ENCODE results near the gene SRC. TPM values are rescaled to one million over a fixed set of nuclear protein-coding genes. Genes with fewer than 3 reads are reported as not detected.
"Not testable (repeated sequence)": the region's sequence is repeated elsewhere in the genome, so short reads cannot be mapped to it uniquely, and the experiment has no call there.

SRC gene
- total RNA-seq, 1 experiment from 2014 or later = 7.2 TPM

DNA sequence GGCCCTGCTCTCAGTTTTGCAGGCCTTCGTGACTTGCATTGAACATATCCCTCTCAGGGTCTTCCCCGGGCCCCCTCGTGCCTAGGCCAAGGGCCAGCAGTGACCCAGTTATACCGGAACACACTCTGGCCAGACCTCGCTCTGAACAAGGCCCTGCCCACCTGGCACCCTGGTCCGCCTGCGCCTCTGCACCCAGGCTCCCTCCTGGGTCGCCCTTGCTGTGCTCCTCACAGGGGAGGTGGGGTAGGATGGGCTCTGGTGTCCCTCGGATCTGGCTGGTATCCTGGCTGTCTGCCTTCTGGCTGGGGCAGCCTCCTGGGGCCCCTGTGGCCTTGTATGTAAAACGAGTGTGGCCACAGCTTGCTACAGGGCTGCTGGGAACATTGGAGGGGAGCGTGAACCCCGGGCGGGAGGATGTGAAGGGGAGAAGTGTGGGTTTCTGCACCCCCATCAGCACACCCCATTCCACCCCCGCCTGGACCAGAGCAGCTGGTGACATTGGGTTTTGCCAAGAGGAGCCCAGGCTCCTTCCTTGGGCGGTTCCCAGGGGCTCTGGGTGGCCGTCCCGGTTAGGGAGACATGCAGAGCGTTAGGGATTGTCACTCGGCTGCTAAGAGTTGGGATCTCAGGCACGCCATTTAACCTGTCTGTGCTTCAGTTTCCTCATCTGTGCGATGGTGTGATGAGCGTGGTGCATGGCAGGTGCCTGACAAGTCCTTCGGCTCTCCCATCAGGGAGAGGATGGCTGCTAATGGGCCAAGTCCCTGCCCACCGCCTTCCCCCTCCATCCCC, 17.5 kb downstream of the SRC start:
- DNase-seq (ENCODE audit: low spot score) = no peak

DNA sequence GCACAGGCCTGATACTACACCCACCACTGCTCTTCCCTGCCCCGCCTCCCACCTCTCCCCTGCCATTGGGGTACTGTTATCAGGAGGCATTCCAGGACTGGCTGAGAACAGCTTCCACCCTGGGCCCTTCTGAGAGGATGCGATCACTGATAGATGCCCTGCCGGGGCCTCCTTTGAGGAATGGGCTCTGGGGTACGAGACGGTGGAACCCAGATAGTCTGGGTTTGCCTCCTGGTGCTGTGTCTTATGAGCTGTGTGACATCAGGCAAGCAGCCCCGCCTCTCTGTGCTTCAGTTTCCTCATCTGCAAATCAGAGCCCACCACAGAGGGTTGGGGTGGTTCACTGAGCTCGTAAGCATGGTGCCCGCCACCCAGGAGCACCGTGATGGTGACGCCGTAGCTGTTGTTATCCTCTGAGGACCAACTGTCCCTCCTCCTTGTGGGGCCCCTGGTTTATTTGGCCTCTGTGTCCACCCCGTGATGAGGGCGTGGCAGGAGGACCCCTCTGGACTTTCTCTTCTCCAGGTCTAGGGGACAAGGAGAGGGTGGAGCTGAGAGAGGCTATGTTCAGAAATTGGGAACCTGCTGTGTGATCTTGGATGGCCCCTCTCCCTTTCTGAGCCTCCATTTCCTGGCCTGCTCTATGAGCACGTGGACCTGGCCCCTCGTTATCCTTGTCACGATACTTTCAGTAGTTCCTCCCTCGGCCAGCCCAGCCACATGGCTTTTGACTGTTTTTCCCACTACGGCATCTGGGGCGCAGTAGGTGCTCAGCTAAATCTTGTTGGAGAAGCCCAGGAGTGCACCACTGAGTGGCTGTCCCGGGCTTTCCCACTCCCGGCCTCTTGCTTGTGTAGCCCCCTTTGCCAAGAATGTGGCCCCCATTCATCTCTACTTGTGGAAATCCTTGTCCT, 18.3 kb downstream of the SRC start:
- no peak for DNase-seq (ENCODE audit: low spot score)

DNA sequence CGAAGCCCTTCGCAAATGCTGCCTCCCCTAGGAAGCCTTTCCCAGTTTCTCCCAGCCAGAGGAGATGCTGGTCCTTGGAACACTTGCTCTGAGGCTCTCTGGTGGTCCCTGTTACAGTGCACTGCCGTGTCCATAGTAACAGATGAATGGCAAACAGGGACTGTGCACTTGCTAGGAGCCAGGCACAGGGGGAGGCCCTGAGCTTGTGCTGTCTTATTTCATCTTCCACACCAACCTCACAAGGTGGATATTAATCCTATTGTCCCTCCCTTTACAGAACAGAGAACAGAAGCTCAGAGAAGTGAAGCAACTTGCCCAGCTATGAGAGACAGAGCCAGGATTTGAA, 19.0 kb downstream of the SRC start:
- no peak for DNase-seq (ENCODE audit: low spot score)

DNA sequence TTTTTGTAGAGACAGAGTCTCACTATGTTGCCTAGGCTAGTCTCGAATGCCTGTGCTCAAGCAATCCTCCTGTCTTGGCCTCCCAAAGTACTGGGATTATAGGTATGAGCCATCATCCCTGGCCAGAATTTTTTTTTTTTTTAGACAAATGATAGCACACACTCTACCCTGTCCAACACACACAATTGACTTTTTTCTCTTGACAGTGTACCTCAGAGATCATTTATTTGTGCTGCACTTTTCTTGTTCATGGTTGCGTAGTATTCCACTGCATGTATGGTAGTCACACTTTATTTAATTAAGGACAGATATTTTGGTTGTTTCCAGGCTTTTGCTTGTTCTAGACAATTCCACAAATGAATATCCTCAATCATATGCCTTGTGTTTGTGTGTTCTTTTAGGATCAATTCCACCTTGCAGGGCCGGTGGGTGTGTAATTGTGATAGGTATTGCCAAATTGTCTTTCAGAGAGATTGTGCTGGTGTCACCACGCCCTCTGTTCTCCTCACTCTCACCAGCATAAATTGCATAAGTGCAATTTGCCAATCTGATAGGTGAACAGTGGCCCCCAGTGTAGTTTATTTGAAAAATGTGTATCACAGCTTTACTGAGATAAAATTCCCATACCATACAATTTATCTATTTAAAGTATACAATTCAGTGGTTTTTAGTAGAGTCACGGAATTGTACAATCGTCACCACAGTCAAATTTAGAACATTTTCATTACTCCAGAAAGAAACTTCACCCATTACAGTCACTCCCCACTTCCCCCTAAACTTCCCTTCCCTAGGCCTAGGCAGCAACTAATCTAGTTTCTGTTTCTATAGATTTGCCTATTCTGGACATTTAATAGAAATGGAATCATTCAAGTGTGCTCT, 20.1 kb downstream of the SRC start:
- DNase-seq (ENCODE audit: low spot score) = no peak

DNA sequence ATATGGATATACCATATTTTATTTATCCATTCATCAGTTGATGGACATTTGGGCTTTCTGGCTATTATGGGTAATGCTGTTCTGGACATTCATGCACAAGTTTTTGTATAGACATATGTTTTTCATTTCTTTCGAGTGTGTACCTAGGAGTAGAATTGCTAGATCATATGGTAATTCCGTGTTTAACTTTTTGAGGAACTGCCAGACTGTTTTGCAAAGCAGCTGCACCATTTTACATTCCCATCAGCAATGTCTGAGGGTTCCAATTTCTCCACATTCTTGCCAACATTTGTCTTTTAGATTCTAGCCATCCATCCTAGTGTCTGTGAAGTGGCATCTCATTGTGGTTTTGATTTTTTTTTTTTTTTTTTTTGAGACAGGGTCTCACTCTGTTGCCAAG, 20.8 kb downstream of the SRC start:
- DNase-seq (ENCODE audit: low spot score) = no peak

DNA sequence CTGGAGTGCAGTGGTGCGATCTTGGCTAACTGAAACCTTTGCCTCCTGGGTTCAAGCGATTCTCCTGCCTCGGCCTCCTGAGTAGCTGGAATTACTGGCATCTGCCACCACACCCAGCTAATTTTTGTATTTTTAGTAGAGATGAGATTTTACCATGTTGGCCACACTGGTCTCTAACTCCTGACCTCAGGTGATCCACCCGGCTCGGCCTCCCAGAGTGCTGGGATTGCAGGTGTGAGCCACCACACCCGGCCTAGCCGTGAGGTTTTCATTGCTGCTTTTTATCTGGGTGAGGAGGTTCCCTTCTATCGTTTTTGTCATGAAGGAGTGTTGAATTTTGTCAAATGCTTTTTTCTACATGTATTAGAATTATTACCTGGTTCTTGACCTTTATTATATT, 23.9 kb downstream of the SRC start:
- DNase-seq (ENCODE audit: low spot score) = no peak

DNA sequence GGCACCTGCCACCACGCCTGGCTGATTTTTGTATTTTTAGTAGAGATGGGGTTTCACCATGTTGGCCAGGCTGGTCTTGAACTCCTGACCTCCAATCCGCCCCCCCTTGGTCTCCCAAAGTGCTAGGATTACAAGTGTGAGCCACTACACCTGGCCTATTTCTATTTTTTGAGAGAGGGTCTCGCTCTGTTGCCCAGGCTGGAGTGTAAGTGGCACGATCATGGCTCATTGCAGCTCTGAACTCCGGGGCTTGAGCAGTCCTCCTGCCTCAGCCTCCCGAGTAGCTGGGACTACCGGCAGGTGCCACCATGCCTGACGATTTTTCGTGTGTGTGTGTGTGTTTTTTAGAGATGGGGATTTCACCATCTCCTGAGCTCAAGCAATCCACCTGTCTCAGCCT, 25.9 kb downstream of the SRC start:
- not testable (repeated sequence) for DNase-seq (ENCODE audit: low spot score)

DNA sequence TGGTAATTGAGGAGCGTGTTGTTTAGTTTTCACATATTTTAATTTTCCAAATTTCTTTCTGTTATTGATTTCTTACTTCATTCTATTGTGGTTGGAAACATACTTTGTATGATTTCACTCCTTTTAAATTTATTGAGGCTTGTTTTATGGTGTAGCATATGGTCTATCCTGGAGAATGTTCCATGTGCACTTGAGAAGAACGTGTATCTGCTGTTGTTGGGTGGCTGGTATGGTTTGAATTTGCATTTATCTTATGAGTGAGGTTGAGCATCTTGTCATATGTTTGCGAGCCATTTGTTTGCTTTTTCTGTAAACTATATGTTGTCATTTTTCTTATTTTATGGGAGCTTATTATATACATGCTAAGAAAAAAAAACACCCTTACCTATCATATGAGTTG, 26.5 kb downstream of the SRC start:
- DNase-seq (ENCODE audit: low spot score) = no peak

DNA sequence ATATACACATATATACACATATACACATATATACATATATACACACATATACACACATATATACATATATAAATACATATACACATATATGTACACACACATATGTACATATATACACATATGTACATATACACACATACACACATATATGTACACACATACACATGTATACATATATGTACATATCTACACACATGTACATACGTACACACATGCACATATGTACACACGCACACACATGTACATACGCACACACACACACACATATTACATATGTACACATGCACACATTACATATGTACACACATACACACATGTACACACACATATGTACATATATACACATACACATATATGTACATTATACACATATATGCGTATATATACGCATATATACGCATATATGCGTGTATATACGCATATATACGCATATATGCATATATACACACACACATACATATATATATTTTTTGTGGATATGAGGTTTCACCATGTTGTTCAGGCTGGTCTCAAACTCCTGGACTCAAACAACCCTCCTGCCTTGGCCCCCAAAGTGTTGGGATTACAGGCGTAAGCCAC, 27.2 kb downstream of the SRC start:
- no peak for DNase-seq (ENCODE audit: low spot score)

DNA sequence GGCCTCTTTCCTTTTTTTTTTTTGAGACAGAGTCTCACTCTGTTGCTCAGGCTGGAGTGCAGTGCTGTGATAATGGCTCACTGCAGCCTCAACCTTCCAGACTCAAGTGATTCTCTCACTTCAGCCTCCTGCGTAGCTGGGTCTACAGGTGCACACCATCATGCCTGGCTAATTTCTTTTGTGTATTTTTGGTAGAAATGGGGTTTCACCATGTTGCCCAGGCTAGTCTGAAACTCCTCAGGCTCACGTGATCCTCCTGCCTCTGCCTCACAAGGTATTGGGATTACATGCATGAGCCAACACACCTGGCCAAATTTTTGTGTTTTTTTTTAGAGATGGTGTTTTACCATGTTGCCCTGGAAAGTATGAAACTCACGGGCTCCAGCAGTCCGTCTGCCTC, 29.3 kb downstream of the SRC start:
- no peak for DNase-seq (ENCODE audit: low spot score)

DNA sequence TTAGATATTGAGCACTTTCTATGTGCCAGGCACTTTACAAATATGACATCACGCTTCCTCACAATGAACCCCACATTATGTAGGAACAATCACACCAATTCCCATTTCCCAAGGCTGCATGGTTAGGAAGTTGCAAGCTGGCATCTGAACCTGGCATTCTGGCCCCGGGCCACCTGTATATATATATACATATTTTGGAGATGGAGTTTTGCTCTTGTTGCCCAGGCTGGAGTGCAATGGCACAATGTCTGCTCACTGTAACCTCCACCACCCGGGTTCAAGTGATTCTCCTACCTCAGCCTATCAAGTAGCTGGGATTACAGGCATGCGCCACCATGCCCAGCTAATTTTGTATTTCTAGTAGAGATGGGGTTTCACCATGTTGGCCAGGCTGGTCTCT, 30.4 kb downstream of the SRC start:
- no peak for DNase-seq (ENCODE audit: low spot score)

DNA sequence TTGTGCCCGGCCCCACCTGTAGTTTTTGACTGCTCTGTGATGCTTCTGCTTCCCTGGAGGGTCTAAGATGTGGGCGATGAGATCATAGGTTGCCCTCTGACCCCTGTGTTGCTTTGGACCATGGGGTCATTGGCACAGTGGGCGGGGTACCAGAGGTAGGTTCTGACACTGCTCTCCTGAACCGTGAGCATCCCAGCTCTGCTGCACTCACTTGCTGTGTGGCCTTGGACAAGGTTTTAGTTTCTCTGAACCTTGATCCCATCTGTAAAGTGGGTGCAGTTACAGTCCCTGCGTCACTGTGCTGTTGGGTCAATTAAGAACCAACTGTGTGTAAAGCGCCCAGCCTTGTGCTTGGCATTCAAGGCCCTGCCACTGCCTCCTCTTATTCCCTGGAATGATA, 30.9 kb downstream of the SRC start:
- DNase-seq (ENCODE audit: low spot score) = no peak

DNA sequence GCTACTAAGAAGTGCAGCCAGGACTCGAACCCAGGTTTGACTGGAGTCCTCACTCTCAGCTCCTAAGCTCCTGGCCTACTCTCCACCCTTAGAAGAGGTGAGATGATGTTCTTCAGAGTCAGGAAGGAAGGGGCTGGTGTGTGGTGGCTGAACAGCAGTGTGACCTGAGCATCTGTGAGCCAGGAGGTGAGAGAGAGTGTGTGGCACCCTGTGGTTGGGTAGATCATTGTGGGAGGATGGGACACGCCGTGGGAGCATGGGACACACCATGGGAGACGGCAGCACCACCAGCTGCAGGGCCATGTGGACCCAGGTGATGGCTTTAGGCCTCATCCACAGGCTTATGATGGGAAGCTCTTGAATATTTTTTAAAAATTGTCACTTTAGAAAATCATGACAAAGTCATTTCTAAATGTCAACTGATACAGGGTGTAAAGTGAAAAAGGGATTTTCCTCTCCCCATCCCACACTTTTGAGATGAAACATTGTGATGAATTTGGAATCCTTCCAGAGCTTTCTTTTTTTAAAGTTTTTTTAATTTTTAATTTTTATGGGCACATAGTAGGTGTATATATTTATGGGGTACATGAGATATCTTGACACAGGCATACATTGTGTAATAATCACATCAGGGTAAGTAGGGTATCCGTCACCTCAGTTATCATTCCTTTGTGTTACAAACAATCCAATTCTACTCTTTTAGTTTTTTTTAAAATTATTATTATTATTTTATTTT, 31.6 kb downstream of the SRC start:
- no peak for DNase-seq (ENCODE audit: low spot score)

DNA sequence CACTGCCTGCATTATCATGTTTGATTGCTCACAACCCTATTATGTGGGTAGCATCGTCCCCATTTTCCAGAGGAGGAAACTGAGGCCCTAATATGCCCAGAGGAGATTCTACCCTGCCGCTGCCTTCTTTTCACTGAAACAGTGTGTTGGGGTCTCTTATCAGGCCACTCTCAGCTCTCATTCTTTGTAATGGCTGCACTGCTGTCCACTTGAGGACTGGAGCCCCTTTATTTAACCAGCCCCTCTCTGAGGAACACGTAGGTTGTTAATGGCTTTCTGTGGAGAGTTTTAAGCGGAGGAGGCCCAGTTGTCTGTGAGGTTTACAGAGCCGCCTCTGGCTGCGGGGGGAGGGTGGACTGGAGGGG, 32.5 kb downstream of the SRC start:
- DNase-seq (ENCODE audit: low spot score) = no peak

DNA sequence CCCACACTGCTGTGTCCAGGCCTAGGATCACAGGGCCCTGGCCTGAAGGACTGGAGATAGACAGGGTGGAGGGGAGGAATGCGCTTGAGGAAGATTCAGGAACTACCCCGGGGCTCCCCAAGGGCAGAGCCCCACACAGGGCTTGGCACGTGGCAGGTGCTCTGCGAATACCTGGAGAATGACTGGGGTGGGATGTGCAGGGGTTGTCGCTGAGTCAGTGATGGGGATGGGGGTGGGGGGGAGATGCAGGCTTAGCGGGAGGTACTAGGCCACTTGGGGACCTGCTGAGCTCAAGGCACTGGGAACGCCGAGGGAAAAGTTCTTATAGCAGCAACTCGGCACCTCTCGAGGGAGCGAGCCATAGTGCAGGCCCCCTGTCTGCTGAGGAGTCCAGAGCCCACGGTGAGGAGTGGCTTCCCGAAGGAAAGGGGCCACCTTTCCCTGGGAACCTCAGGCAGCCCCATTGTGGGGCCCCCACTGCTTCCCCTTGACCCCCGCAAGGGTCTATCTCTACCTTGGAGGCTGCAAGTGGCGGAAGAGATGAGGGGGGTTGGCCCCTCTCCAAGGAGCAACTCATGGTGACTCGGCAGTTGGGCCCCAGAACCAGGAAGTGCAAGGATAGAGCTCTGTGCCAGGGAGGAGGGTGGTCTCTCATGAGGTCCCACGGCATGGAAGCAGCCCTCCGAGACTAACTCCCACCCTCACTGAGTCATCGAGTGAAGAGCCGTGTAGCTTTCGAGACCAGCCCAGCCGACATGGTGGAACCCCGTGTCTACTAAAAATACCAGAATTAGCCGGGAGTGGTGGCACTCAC, 33.1 kb downstream of the SRC start:
- no peak for DNase-seq (ENCODE audit: low spot score)

DNA sequence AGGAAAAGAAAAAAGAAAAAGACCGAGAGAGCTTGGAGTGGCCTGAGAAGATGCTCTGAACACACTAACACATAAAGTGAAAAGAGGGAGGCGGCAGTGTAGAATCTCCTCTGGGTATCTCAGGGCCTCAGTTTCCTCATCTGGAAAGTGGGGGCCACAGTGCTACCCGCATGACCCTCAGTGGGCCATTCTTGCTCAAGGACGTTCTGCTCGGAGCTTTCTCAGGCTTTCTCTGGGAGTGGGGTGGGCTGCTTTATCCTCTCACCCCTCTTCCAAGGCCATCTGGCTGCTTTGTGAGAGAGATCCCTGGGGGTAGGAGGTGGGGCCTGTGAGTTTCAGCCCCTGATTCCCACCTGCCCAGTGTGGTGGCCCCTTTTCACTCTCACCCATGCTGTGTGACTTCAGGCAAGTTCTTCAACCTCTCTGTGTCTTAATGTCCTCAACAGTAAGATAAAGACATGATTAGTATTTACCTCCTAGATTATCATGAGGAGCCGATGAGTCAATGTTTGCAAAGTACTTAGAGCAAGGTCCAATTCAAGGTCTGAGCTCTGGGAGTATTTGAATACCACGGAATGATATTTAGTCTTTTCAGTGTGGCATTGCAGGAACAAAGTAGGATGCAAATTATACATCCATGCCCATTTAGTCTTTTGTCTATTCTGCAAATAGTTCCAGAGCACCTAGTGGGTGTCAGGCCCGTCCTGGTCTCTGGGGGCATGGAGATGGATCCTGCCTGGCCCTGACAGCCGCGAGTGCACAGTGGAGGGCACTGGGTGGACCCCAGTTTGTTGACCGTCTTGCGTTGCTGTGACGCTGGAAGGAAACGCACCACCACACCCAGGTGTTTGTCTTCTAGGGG, 34.3 kb downstream of the SRC start:
- no peak for DNase-seq (ENCODE audit: low spot score)

DNA sequence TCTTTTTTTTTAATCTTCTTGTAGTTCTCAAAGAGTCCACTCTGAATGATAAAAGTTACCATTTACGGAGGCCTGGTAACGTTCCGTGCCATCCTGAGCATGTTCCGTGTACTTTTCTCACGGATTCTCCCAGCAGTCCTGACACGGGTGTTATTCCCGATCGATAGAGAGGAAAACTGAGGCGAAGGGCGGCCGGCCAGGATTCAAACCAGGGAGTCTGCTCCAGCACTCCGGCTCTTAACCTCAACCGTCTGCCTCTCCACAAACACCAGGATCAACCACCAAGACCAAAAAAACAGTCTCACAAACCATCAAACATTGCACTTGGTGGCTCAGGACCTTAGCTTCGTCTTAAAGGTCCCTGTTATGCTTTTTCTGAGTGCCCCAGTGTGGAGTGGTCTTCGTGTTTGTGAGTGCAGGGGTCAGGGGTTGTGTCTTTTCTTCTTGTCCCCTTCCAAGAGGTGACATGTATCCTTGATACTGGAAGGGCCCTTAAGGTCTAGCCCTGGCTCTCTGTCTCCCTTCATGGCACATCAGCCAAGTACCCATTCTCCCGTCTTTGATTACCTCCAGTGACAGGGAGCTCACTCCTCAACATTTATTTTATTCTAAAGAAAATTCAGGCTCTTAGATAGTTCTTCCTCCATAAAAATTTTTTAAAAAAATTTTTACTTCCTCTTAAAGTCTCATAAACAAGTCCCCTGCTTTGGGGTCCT, 35.1 kb downstream of the SRC start:
- DNase-seq (ENCODE audit: low spot score) = no peak

DNA sequence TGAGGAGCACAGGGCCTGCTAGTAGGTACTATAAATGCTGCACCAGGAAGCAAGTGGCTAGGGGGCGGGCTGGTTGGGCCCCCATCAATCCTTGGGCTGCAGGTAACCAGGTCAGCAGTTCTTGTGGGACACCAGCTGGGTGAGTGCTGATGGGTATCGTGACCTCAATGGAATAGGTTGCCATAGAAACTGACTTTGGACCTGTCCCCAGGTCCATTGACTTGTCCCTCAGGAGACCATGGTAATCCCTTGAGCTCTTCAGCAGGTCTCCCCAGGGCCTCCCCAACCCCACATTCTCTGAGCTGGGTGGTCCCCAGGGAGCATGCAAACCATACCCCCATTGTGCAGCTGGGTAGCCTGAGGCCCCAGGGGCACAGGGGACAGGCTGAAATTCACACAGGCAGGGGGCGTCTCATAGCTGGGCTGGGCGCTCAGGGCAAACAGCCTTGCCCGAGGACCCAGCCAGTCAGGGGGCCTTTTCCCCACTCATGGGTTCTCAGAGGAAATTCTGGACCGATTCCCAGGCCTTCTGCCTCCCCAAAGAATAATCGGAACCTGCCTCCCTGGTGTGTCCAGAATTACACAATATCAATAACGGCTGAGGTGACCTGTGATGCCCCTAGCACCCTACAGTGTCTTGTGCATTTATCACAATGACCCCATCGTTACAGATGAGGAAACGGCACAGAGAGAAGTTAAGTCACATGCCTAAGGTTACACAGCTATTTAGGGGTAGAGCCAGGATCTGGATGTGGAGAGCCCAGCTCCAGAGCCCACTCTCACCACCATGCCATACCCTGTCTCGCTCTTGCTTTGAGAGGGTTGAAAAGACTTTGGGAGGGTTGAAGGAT, 35.9 kb downstream of the SRC start:
- DNase-seq (ENCODE audit: low spot score) = no peak
